ENCODE measurements around the gene SRM. TPM values are rescaled to one million over a fixed set of nuclear protein-coding genes. Genes with fewer than 3 reads are reported as not detected.

Gene SRM
- total and polyA plus RNA-seq, 12 donors, result 35.4 to 158 (median 51.5) TPM

DNA sequence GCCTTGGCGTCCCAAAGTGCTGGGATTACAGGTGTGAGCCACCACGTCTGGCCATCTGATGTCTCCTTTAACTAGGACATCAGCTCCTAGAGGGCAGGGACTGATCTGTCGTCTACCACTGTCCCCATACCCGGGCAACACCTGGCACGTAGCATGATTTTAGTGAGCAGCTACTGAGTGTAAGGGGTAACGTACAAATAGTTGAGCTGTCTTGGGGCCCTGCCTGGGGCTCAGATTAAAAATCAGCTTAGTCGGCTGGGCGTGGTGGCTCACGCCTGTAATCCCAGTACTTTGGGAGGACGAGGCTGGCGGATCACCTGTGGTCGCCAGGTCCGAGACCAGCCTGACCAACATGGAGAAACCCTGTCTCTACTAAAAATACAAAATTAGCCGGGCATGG lies 1.8 kb downstream of the SRM start:
- ATAC-seq, result no peak
- peaks cover 0 to 49% (median 13%) of the 10 kb centered on the region in 9 donors for H3K36me3 ChIP-seq
- no peak overlapping the region for H3K27ac ChIP-seq
- peaks cover 8 to 35% (median 23%) of the 10 kb centered on the region in 9 donors for H3K4me1 ChIP-seq
- no peak overlapping the region for H3K4me3 ChIP-seq
- WGBS, 2 donors, result 97 to 98% methylated on average over 14 of the region's 14 CpGs
- no peaks in the 10 kb centered on the region for H3K9me3 ChIP-seq
- TF ChIP-seq, protein P1, sequence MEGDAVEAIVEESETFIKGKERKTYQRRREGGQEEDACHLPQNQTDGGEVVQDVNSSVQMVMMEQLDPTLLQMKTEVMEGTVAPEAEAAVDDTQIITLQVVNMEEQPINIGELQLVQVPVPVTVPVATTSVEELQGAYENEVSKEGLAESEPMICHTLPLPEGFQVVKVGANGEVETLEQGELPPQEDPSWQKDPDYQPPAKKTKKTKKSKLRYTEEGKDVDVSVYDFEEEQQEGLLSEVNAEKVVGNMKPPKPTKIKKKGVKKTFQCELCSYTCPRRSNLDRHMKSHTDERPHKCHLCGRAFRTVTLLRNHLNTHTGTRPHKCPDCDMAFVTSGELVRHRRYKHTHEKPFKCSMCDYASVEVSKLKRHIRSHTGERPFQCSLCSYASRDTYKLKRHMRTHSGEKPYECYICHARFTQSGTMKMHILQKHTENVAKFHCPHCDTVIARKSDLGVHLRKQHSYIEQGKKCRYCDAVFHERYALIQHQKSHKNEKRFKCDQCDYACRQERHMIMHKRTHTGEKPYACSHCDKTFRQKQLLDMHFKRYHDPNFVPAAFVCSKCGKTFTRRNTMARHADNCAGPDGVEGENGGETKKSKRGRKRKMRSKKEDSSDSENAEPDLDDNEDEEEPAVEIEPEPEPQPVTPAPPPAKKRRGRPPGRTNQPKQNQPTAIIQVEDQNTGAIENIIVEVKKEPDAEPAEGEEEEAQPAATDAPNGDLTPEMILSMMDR (IDR thresholded peaks at IDR 0.05), result no peak
- DNase-seq, result no peak
- intact Hi-C loops (cut with DNase I), result loop anchor here in 1 of 10 donors (10.0 kb wide), 1 partner anchor 667 kb away; no protein-coding TSS in a partner anchor
- no peaks in the 10 kb centered on the region for H3K27me3 ChIP-seq

DNA sequence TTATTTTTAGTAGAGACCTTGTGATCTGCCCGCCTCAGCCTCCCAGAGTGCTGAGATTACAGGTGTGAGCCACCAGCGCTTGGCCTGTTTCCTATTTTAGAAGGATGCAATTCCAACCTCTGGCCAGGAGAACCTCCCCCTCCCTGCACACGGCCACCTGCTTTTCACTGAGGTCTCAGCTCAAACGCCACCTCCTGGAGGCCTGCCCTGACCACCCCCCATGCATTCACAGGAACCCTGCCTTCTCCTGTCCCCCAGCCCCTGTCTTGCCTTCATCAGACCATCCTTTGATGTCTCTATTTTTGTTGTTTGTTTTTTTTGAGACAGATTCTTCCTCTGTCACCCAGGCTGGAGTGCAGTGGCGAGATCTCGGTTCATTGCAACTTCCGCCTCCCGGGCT lies 2.3 kb downstream of the SRM start:
- intact Hi-C loops (cut with DNase I), result loop anchor here in 1 of 10 donors (10.0 kb wide), 1 partner anchor 667 kb away; no protein-coding TSS in a partner anchor
- ATAC-seq (no peak), DNase-seq (no peak)
- no peak overlapping the region for H3K4me3 ChIP-seq
- H3K4me1 ChIP-seq, result peaks cover 8 to 40% (median 23%) of the 10 kb centered on the region in 9 donors
- peaks cover 0 to 48% (median 13%) of the 10 kb centered on the region in 9 donors for H3K36me3 ChIP-seq
- TF ChIP-seq, protein P1 (IDR thresholded peaks at IDR 0.05), result no peak
- H3K9me3 ChIP-seq, result no peaks in the 10 kb centered on the region
- H3K27ac ChIP-seq, result no peak overlapping the region
- no peaks in the 10 kb centered on the region for H3K27me3 ChIP-seq
- WGBS, 2 donors, result 93% methylated on average over 8 of the region's 8 CpGs

DNA sequence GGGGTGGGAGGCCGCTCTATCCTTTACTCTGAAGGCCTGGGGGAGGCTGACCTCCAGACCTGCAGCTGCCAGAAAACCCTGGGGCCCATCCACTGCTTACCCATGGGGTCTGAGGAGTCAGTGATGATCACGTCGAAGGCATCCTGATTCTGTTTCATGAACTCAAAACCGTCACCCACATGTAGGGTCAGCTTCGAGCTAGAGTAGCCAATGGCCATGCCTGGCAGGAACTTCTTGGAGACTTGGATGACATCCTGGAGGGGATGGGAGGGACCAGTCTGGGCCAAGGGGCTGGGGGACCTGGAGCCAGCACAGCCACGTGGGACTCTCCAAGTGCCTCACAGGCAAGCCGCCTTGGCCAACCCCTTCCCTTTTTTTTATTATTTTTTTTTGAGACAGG lies 3.3 kb downstream of the SRM start:
- no peak overlapping the region for H3K27ac ChIP-seq
- 88 to 89% methylated on average over 7 of the region's 7 CpGs for WGBS, 2 donors
- H3K27me3 ChIP-seq, result no peaks in the 10 kb centered on the region
- ATAC-seq (no peak), DNase-seq (no peak)
- TF ChIP-seq, protein P1 (IDR thresholded peaks at IDR 0.05), result no peak
- intact Hi-C loops (cut with DNase I), result loop anchor here in 1 of 10 donors (10.0 kb wide), 1 partner anchor 668 kb away; no protein-coding TSS in a partner anchor
- no peak overlapping the region for H3K4me3 ChIP-seq
- peaks cover 0 to 48% (median 13%) of the 10 kb centered on the region in 9 donors for H3K36me3 ChIP-seq
- peaks cover 8 to 43% (median 23%) of the 10 kb centered on the region in 9 donors for H3K4me1 ChIP-seq
- no peaks in the 10 kb centered on the region for H3K9me3 ChIP-seq

DNA sequence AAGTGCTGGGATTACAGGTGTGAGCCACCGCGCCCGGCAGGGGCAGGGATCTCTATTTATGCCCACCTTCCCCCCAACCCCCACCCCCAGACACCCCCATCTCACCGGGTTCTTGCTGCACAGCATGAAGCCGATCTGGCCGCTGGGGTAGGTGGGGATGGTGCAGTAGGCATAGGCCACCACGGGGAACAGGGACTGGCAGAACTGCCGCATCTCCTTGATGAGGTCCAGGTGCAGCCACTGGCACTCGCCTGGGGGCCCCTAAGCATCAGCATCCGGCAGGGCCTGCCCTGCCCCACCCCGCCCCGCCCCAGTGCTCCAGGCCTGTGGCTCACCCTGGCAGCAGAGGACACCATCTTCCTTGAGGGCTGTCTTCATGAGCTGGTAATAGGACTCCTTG lies 4.1 kb downstream of the SRM start:
- 95 to 98% methylated on average over 12 of the region's 12 CpGs for WGBS, 2 donors
- Histone ChIP-seq H3K36me3 (peaks cover 0 to 48% (median 13%) of the 10 kb centered on the region in 9 donors), H3K27me3 (no peaks in the 10 kb centered on the region), H3K9me3 (no peaks in the 10 kb centered on the region), H3K4me1 (peaks cover 8 to 35% (median 15%) of the 10 kb centered on the region in 9 donors), H3K27ac (no peak overlapping the region), H3K4me3 (no peak overlapping the region)
- ATAC-seq (no peak), DNase-seq (no peak)
- TF ChIP-seq, protein P1 (IDR thresholded peaks at IDR 0.05), result no peak
- intact Hi-C loops (cut with DNase I), result loop anchor here in 1 of 10 donors (10.0 kb wide), 1 partner anchor 669 kb away; no protein-coding TSS in a partner anchor

Data from heart right ventricle (tissue), 16 donors.